ENCODE results near the gene SCN11A. TPM values are rescaled to one million over a fixed set of nuclear protein-coding genes. Genes with fewer than 3 reads are reported as not detected.

SCN11A gene
- not detected in 2 replicates for total RNA-seq

GRCh38 chr3:39051649-39052561 is at the start of gene SCN11A, which contains the start of gene WDR48:
Gene SCN11A, minus strand, starts transcription at chr3:39051944. Its CDS starts 101,582 bp downstream, at chr3:38950362.
Gene WDR48, plus strand, starts transcription at chr3:39052016. Its CDS starts 10 bp downstream, at chr3:39052026.

Other genes with a start within 250 kb of the SCN11A start
- gene SCN10A, start 235.7 kb downstream of the SCN11A start, total RNA-seq = not detected in 2 replicates
- gene WDR48, start 72 bp upstream of the SCN11A start, total RNA-seq = 11.7 and 14.2 TPM in 2 replicates
- gene GORASP1, start 55.7 kb upstream of the SCN11A start, total RNA-seq = 34.1 and 46.4 TPM in 2 replicates
- 0.71 and 2.2 TPM in 2 replicates for gene TTC21A, start 55.7 kb upstream of the SCN11A start, total RNA-seq
- 15.2 and 19.2 TPM in 2 replicates for gene CSRNP1, start 101.6 kb upstream of the SCN11A start, total RNA-seq
- gene XIRP1, start 140.7 kb upstream of the SCN11A start, total RNA-seq = not detected in 2 replicates
- not detected in 2 replicates for gene CX3CR1, start 228.1 kb upstream of the SCN11A start, total RNA-seq

Data from airway epithelial cell (primary cell).